B cell (primary cell): ENCODE results near the gene CD44.

ENCODE experiments used
- CTCF ChIP-seq: fragments of 200-600 bp; IDR thresholded peaks from one replicate; pipeline ENCODE4 v1.8.0; 2022; ENCODE audit warnings: antibody characterized with exemption, mild to moderate bottlenecking
- EZH2 ChIP-seq: IDR thresholded peaks from 2 replicates; pipeline ENCODE4 v1.6.1; 2012; ENCODE audit warnings: borderline replicate concordance, low read depth, mild to moderate bottlenecking, moderate library complexity, low read length; ENCODE audit not compliant: insufficient read depth, poor library complexity, severe bottlenecking

GRCh38 chr11:35237860-35238715, 99.1 kb downstream of the CD44 start:
- peak; percentile 90 for TF ChIP-seq CTCF
- TF ChIP-seq EZH2: no peak
